CD14-positive monocyte (primary cell): ENCODE results near the gene SLC26A3. TPM values are rescaled to one million over a fixed set of nuclear protein-coding genes. Genes with fewer than 3 reads are reported as not detected.

Experiments used
- DNase-seq, 3 donors: peaks; one replicate each; pipeline ENCODE4 v3.0.0-alpha.2; 2011 to 2022
- H2AFZ ChIP-seq: 2 replicates; pipeline ENCODE4 v1.6.0; 2012; ENCODE audit warnings: mild to moderate bottlenecking, low read depth, low read length, inconsistent platforms; ENCODE audit not compliant: insufficient read depth, poor library complexity, severe bottlenecking
- H3K27ac ChIP-seq, 2 donors: 1 replicate in 1 of 2; 2 replicates in 1 of 2; pipeline ENCODE4 v1.5.1; 2012 to 2013; ENCODE audit warnings: low read length in 2 of 2, control low read depth in 1 of 2, inconsistent platforms in 1 of 2, low read depth in 1 of 2, mild to moderate bottlenecking in 1 of 2
- H3K27me3 ChIP-seq, 2 donors: one replicate each; pipeline versions ENCODE4 v1.6.0 to v1.6.1; 2011 to 2013; ENCODE audit warnings: low read length in 2 of 2; ENCODE audit not compliant: control insufficient read depth in 2 of 2, insufficient read depth in 2 of 2
- H3K36me3 ChIP-seq, 2 donors: replicated peaks in 1 of 2; 1 replicate in 1 of 2; 2 replicates in 1 of 2; pipeline versions ENCODE4 v1.5.1 to v1.6.1; 2012 to 2013; ENCODE audit warnings: low read length in 2 of 2, control low read depth in 1 of 2, inconsistent platforms in 1 of 2, mild to moderate bottlenecking in 1 of 2; ENCODE audit not compliant: insufficient read depth in 2 of 2, control insufficient read depth in 1 of 2
- H3K4me1 ChIP-seq, 2 donors: 1 replicate in 1 of 2; 2 replicates in 1 of 2; pipeline versions ENCODE4 v1.5.1 to v1.6.1; 2012 to 2013; ENCODE audit warnings: low read length in 2 of 2, control low read depth in 1 of 2, inconsistent platforms in 1 of 2, mild to moderate bottlenecking in 1 of 2, moderate library complexity in 1 of 2; ENCODE audit not compliant: insufficient read depth in 2 of 2, control insufficient read depth in 1 of 2
- H3K4me2 ChIP-seq: replicated peaks from 2 replicates; pipeline ENCODE3; 2012; ENCODE audit warnings: low read length, moderate library complexity, mild to moderate bottlenecking; ENCODE audit not compliant: poor library complexity, severe bottlenecking; ENCODE audit errors: extremely low read depth
- H3K4me3 ChIP-seq, 3 experiments: fragments of 200-600 bp in 1 of 3; sonication (generic) in 1 of 3; replicated peaks in 1 of 3; 1 replicate in 2 of 3; 2 replicates in 1 of 3; pipeline ENCODE4 v1.5.1; 2011 to 2013; ENCODE audit warnings: low read length in 3 of 3, mild to moderate bottlenecking in 3 of 3, control low read depth in 2 of 3, low read depth in 2 of 3, inconsistent platforms in 1 of 3, moderate library complexity in 1 of 3
- H3K79me2 ChIP-seq: 2 replicates; pipeline ENCODE4 v1.6.0; 2012; ENCODE audit warnings: mild to moderate bottlenecking, control low read depth, inconsistent platforms, low read length, moderate library complexity; ENCODE audit not compliant: insufficient read depth
- H3K9ac ChIP-seq: 2 replicates; pipeline ENCODE4 v1.6.0; 2017; ENCODE audit warnings: low read length, mild to moderate bottlenecking; ENCODE audit not compliant: insufficient read depth, poor library complexity, severe bottlenecking
- H3K9me3 ChIP-seq, 2 donors: replicated peaks in 1 of 2; 1 replicate in 1 of 2; 2 replicates in 1 of 2; pipeline versions ENCODE4 v1.5.1 to v1.6.1; 2012 to 2013; ENCODE audit warnings: low read length in 2 of 2, control low read depth in 1 of 2; ENCODE audit not compliant: control insufficient read depth in 1 of 2, insufficient read depth in 1 of 2
- H4K20me1 ChIP-seq: 2 replicates; pipeline ENCODE4 v1.6.0; 2012; ENCODE audit warnings: mild to moderate bottlenecking, low read length, control low read depth, moderate library complexity; ENCODE audit not compliant: insufficient read depth
- H3K27ac Mint-ChIP-seq, 7 donors: one replicate each; pipeline ENCODE4 v1.8.0; 2020; ENCODE audit warnings: mild to moderate bottlenecking in 7 of 7, mixed read lengths in 7 of 7, moderate library complexity in 6 of 7, inconsistent platforms in 2 of 7
- H3K27me3 Mint-ChIP-seq, 3 donors: one replicate each; pipeline ENCODE4 v1.8.0; 2021 to 2022; ENCODE audit warnings: low read depth in 3 of 3, mild to moderate bottlenecking in 3 of 3, mixed read lengths in 3 of 3, moderate library complexity in 3 of 3, inconsistent platforms in 1 of 3
- H3K36me3 Mint-ChIP-seq, 2 donors: one replicate each; pipeline ENCODE4 v1.8.0; 2020; ENCODE audit warnings: mixed read lengths in 2 of 2, inconsistent platforms in 1 of 2, mild to moderate bottlenecking in 1 of 2
- H3K4me1 Mint-ChIP-seq: one replicate; pipeline ENCODE4 v1.8.0; 2020; ENCODE audit warnings: mild to moderate bottlenecking, mixed read lengths
- H3K4me3 Mint-ChIP-seq, 2 donors: one replicate each; pipeline ENCODE4 v1.8.0; 2020; ENCODE audit warnings: mild to moderate bottlenecking in 2 of 2, mixed read lengths in 2 of 2, moderate library complexity in 1 of 2
- H3K9me3 Mint-ChIP-seq, 7 donors: one replicate each; pipeline ENCODE4 v1.8.0; 2020 to 2022; ENCODE audit warnings: mixed read lengths in 7 of 7, mild to moderate bottlenecking in 6 of 7, moderate library complexity in 6 of 7, inconsistent platforms in 2 of 7
- WGBS: methylation state at CpG from one replicate; pipeline ENCODE4 v1.1.5; 2013; ENCODE audit warnings: missing lambda C conversion rate; ENCODE audit not compliant: insufficient coverage; 5-methylcytosine and 5-hydroxymethylcytosine counted together
- intact Hi-C, 2 donors: fragments of 100-400 bp; cut with micrococcal nuclease; formaldehyde crosslinking; loops; one replicate each; pipeline versions ENCODE4 v1.15.0 to v1.15.1; 2023
- polyA plus RNA-seq, 3 donors: library from polyadenylated mRNA; depleted of rRNA in 1 of 3; unstranded in 2 of 3; stranded (reverse) in 1 of 3; fragments of 300-500 nt in 2 of 3; fragments of >200 nt in 1 of 3; fragmentation: Illumina TruSeq in 2 of 3; gene quantifications; 1 replicate in 2 of 3; 2 replicates in 1 of 3; pipeline ENCODE4 v1.2.3, GENCODE V29; 2012 to 2021
- TF ChIP-seq, protein P1 (sequence below): fragments of 200-600 bp; IDR thresholded peaks from one replicate; pipeline ENCODE4 v1.8.0; 2022; ENCODE audit warnings: antibody characterized with exemption, mild to moderate bottlenecking

SLC26A3 gene
- polyA plus RNA-seq, 3 donors = not detected

DNA sequence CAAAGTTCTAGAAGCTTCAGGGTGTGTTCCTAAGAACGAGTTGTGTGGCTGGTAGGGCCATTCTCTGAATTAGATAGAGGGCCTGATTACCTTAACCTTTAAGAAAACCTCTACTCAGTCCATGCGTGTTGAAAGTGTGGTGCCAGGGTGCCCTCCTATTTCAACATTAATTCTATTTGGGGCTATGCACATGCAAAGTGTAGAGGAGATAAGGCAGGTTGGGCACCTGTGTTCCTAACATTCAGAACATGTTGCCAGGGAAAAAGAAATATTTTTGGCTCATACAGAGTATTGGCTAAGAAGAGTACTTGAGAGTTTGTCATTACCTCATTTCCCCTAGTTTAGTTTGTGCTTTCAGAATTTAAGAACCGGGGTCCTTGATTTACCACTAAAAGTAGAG, 20.6 kb downstream of the SLC26A3 start:
- Mint-ChIP-seq H3K4me1 (no peaks in the 10 kb centered on the region), H3K4me3 (no peak overlapping the region), H3K36me3 (no peaks in the 10 kb centered on the region), H3K27ac (no peak overlapping the region), H3K9me3 (peaks cover 0 to 4% (median 0%) of the 10 kb centered on the region in 7 donors), H3K27me3 (peaks cover 0 to 2% (median 0%) of the 10 kb centered on the region in 3 donors)
- no peak overlapping the region for H3K9ac ChIP-seq
- WGBS = no CpG with 5 or more reads among the region's 3 CpGs
- H3K4me2 ChIP-seq = no peak overlapping the region
- H4K20me1 ChIP-seq = no peaks in the 10 kb centered on the region
- intact Hi-C loops = no loop called here
- H2AFZ ChIP-seq = no peak overlapping the region
- no peak overlapping the region for H3K4me3 ChIP-seq
- no peak for DNase-seq
- no peaks in the 10 kb centered on the region for H3K36me3 ChIP-seq
- no peaks in the 10 kb centered on the region for H3K4me1 ChIP-seq
- H3K27me3 ChIP-seq = no peaks in the 10 kb centered on the region
- TF ChIP-seq, protein P1, sequence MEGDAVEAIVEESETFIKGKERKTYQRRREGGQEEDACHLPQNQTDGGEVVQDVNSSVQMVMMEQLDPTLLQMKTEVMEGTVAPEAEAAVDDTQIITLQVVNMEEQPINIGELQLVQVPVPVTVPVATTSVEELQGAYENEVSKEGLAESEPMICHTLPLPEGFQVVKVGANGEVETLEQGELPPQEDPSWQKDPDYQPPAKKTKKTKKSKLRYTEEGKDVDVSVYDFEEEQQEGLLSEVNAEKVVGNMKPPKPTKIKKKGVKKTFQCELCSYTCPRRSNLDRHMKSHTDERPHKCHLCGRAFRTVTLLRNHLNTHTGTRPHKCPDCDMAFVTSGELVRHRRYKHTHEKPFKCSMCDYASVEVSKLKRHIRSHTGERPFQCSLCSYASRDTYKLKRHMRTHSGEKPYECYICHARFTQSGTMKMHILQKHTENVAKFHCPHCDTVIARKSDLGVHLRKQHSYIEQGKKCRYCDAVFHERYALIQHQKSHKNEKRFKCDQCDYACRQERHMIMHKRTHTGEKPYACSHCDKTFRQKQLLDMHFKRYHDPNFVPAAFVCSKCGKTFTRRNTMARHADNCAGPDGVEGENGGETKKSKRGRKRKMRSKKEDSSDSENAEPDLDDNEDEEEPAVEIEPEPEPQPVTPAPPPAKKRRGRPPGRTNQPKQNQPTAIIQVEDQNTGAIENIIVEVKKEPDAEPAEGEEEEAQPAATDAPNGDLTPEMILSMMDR = no peak
- no peaks in the 10 kb centered on the region for H3K79me2 ChIP-seq
- no peaks in the 10 kb centered on the region for H3K9me3 ChIP-seq
- H3K27ac ChIP-seq = no peak overlapping the region

DNA sequence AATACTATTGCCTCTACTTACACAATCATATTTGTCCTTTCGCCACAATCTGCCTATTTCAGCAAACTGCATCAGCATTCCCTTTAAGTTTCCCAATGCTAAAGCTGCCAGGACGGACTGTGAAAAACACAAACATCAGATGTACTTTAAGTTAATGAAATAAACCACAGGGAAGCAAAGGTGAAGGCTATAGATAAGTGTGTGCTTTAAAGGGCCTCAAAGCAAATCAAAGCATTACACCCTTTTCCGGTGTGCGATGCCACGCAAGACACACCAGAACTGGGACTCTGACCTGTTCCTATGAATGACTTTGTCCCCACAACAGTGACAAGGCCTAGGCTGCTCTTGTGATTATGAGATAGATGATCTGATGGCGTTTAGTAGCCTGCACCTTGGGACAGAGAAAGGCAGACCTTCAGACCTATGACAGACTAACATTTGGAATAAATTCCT, 23.4 kb downstream of the SLC26A3 start:
- Histone ChIP-seq H3K4me2 (no peak overlapping the region), H3K4me1 (no peaks in the 10 kb centered on the region), H3K79me2 (no peaks in the 10 kb centered on the region), H2AFZ (no peak overlapping the region), H3K27me3 (no peaks in the 10 kb centered on the region), H3K9me3 (no peaks in the 10 kb centered on the region), H3K36me3 (no peaks in the 10 kb centered on the region), H4K20me1 (no peaks in the 10 kb centered on the region), H3K27ac (no peak overlapping the region), H3K9ac (no peak overlapping the region), H3K4me3 (no peak overlapping the region)
- Mint-ChIP-seq H3K9me3 (peaks cover 0 to 4% (median 0%) of the 10 kb centered on the region in 7 donors), H3K4me3 (no peak overlapping the region), H3K27me3 (peaks cover 0 to 3% (median 0%) of the 10 kb centered on the region in 3 donors), H3K4me1 (no peaks in the 10 kb centered on the region), H3K36me3 (no peaks in the 10 kb centered on the region), H3K27ac (no peak overlapping the region)
- TF ChIP-seq, protein P1 = no peak
- intact Hi-C loops = no loop called here
- WGBS = no CpG with 5 or more reads among the region's 6 CpGs
- DNase-seq = no peak
